GM19372 (cell line): ENCODE measurements around the gene FAM216A.

Experiments
- ATAC-seq: cut with Tn5 transposase; IDR thresholded peaks from one replicate; pipeline ENCODE4 v1.9.1; 2021; ENCODE audit warnings: mild to moderate bottlenecking, low read depth, moderate library complexity; ENCODE audit not compliant: unreplicated experiment

The FAM216A gene

DNA sequence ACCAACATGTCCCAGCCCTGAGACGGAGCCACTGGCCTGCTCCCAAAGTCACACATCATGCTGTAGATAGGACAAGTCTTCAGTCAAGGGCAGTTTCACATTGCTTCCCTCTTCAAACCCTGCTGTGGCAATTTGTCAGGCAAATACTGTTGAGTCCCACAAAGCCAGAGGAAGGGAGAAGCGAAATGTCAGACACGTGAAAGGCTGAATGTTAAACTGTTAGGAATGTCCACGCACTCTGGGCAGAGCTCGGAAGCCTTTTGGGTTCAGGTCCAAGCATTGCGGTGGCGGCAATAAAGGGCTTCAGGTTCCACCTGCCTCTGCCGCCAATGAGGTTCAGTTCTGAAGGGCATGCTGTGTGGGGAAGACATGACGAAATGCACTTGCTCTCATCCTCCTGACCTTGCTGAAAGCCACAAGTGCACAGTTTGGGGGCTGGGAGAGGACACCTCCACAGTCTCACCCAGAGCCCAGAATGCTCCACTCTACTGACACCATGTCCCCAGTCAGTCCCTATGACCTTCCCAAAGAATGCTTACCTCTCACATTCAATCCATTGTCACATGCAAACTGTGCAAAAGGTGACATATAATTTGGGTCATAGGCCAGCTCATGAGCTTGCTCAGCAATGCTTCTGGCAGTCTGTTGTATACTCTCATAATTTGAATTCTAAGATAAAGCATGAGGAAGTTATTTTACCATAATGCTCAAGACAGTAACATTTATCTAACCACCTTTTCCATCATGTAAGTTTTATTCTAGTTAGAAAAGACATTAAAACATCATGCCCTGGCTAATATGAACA, 69.2 kb downstream of the FAM216A start:
- ATAC-seq = no peak

DNA sequence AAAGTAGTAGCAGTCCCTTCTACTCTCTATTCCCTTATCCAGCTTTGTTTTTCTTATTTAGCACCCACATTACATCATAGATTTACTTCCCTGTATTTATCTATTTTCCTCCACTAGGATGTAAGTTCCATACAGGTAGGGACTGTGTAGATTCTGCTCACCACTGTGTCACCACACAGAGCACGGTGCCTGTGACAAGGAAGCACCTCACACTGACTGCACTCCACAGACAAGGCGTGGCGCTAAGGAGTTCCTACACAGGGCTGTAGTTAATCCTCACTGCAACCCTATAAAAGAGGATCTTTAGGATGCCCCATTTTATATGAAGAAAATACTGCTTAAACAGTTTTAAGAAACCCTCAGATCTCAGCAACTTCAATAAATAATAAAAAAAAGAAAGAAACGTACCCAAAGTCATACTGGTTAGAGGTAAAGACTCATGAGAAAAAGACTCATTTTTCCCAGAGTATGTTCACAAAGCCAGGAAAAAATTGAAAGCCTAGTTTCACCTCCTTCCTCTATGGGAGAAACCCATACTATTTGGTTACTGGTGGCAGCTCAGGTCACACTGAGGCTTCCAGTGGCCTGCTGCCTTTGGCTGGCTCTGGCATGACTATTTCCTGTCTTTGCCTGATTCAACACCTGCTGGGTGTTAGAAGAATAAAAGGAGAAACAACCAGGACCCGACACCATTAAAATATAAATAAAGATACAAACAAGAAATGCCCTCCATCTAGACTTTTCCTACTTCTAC, 70.4 kb downstream of the FAM216A start:
- no peak for ATAC-seq
